SK-N-SH treated with all-trans-retinoic acid at 6 μM for 48 hours (cell line): ENCODE results near the gene PARP1.

Experiments used
- CREB5 ChIP-seq: fragments of 250-450 bp; sonication (Bioruptor Pico); IDR thresholded peaks from 2 replicates; pipeline ENCODE4 v1.5.1; 2020; ENCODE audit warnings: low read depth, mild to moderate bottlenecking, moderate library complexity
- CSRNP3 ChIP-seq: fragments of 250-450 bp; sonication (Bioruptor Pico); IDR thresholded peaks from 2 replicates; pipeline ENCODE4 v1.5.1; 2021; ENCODE audit warnings: mild to moderate bottlenecking, moderate library complexity
- ESRRG ChIP-seq: fragments of 250-450 bp; sonication (Bioruptor Pico); IDR thresholded peaks from 2 replicates; pipeline ENCODE4 v1.6.1; 2021; ENCODE audit warnings: mild to moderate bottlenecking
- PPARA ChIP-seq: fragments of 250-450 bp; sonication (Bioruptor Pico); IDR thresholded peaks from 2 replicates; pipeline ENCODE4 v1.5.0; 2020; ENCODE audit warnings: mild to moderate bottlenecking, borderline replicate concordance
- RARB ChIP-seq: fragments of 250-450 bp; sonication (Bioruptor Pico); IDR thresholded peaks from 2 replicates; pipeline ENCODE4 v1.8.0; 2021; ENCODE audit warnings: mild to moderate bottlenecking, moderate library complexity
- TCF4 ChIP-seq: fragments of 250-450 bp; sonication (Bioruptor Pico); IDR thresholded peaks from 2 replicates; pipeline ENCODE4 v1.8.0; 2021; ENCODE audit warnings: mild to moderate bottlenecking, moderate library complexity, borderline replicate concordance
- ZFP3 ChIP-seq: fragments of 250-450 bp; sonication (Bioruptor Pico); IDR thresholded peaks from 2 replicates; pipeline ENCODE4 v1.5.0; 2020; ENCODE audit warnings: mild to moderate bottlenecking, moderate library complexity
- ZNF565 ChIP-seq: fragments of 450-650 bp; formaldehyde crosslinking; conservative IDR thresholded peaks from 2 replicates; pipeline ENCODE4 v1.5.0; 2020; ENCODE audit warnings: low read depth, mild to moderate bottlenecking, moderate library complexity
- ZNF8 ChIP-seq: fragments of 450-650 bp; formaldehyde crosslinking; IDR thresholded peaks from 2 replicates; pipeline ENCODE4 v1.5.0; 2020; ENCODE audit warnings: mild to moderate bottlenecking, moderate library complexity

GRCh38 chr1:226403201-226404034, 4.5 kb downstream of the PARP1 start:
- TF ChIP-seq RARB (no peak), PPARA (no peak), CSRNP3 (no peak), ZNF8 (CRISPR knock-in tag) (no peak), TCF4 (CRISPR knock-in tag) (no peak), ESRRG (CRISPR knock-in tag) (no peak), ZFP3 (CRISPR knock-in tag) (no peak), ZNF565 (no peak), CREB5 (CRISPR knock-in tag) (no peak)
